ENCODE measurements around the gene MBTPS1.

The MBTPS1 gene

DNA sequence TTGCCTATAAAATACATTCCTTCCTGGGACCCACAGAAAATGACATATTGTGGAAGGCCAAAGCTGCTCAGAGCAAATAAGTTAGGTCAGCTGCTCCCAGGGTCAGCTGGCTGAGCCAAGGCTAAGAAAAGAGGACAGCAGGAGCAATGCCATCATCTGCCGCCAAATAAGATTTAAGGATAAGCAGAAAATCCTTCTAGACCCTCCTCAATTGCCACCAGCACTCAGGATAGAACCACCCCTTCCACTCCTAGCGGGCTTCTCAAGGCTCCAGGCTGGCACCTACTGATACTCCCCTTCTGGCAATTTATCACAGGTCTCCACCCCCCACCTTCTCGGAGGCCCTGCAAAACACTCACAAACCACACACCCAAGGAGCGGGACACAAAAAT lies 22.9 kb downstream of the MBTPS1 start:
- H4K5ac ChIP-seq (ENCODE audit: low read length), result no peak overlapping the region
- no peak overlapping the region for H2BK5ac ChIP-seq (ENCODE audit: low read length)
- no peak overlapping the region for H4K8ac ChIP-seq (ENCODE audit: low read depth, low read length)
- no peak overlapping the region for H3K4me3 ChIP-seq (ENCODE audit: low read length)
- no peak overlapping the region for H2BK15ac ChIP-seq (replicated peaks; ENCODE audit: low read depth)
- no peak overlapping the region for H3K4ac ChIP-seq (ENCODE audit: low read depth, low read length)
- H3K79me1 ChIP-seq (ENCODE audit: low read length), result no peaks in the 10 kb centered on the region
- no peak overlapping the region for H3K23ac ChIP-seq (ENCODE audit: low read length)
- WGBS (ENCODE audit: extremely low coverage, insufficient coverage, low lambda C conversion rate), result no CpG with 5 or more reads among the region's 4 CpGs
- no peak overlapping the region for H2BK120ac ChIP-seq (ENCODE audit: low read depth, low read length)
- peaks cover 20% of the 10 kb centered on the region for H3K36me3 ChIP-seq (ENCODE audit: control insufficient read depth, insufficient read depth, low read length)
- no peak overlapping the region for H3K18ac ChIP-seq (ENCODE audit: low read length)
- no peaks in the 10 kb centered on the region for H3K79me2 ChIP-seq (ENCODE audit: control insufficient read depth, insufficient read depth, low read length)
- H3K9ac ChIP-seq (ENCODE audit: low read length), result no peak overlapping the region
- no peak for DNase-seq
- no peaks in the 10 kb centered on the region for H3K4me1 ChIP-seq (ENCODE audit: control insufficient read depth, low read depth, low read length)
- no peak overlapping the region for H2AK5ac ChIP-seq (ENCODE audit: low read length)
- H3K27me3 ChIP-seq (ENCODE audit: insufficient read depth, low read length, poor library complexity), result no peaks in the 10 kb centered on the region
- no peak overlapping the region for H3K56ac ChIP-seq (ENCODE audit: low read length)
- no peak overlapping the region for H3K27ac ChIP-seq (ENCODE audit: low read depth, low read length)
- H3K4me2 ChIP-seq (ENCODE audit: low read length), result no peak overlapping the region

DNA sequence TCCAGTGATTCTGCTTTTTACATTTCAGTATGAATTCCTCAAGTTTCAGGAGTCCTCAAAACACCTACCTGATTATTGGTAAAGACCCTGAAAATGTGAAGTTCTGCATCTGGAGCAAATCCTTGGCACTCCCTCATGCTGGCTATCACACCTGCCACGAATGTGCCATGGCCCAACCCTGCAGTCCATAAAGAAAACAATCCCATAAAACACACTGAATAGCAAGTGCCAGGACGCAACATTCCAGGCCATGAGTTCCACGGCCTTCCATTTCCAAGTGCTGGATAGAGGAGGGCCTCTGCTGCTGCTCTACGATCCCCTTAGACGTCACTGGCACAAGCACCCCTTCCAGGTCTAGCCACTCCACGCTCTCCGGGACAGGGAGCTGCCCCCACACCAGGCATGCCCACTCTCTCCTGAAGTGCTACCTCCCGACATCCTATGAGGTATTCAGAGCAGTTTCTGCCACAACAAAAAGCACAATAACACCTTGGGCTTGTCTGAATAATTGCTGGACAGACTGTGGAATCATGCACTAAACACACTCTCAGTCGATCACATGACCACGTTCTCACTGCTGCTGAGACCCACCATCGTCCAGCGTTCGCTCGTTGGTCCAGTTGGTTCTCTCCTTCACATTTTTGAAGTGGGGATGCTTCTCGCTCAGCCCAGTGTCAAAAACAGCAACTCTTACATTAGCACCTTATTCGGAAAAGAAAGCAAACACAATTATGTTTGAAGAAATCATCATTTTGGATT lies 23.4 kb downstream of the MBTPS1 start:
- H3K4me3 ChIP-seq (ENCODE audit: low read length), result no peak overlapping the region
- H3K4me2 ChIP-seq (ENCODE audit: low read length), result no peak overlapping the region
- H2AK5ac ChIP-seq (ENCODE audit: low read length), result no peak overlapping the region
- no peaks in the 10 kb centered on the region for H3K27me3 ChIP-seq (ENCODE audit: insufficient read depth, low read length, poor library complexity)
- no peak overlapping the region for H4K8ac ChIP-seq (ENCODE audit: low read depth, low read length)
- DNase-seq, result no peak
- H2BK5ac ChIP-seq (ENCODE audit: low read length), result no peak overlapping the region
- no peak overlapping the region for H3K56ac ChIP-seq (ENCODE audit: low read length)
- H3K4ac ChIP-seq (ENCODE audit: low read depth, low read length), result no peak overlapping the region
- H3K23ac ChIP-seq (ENCODE audit: low read length), result no peak overlapping the region
- WGBS (ENCODE audit: extremely low coverage, insufficient coverage, low lambda C conversion rate), result no CpG with 5 or more reads among the region's 16 CpGs
- H3K18ac ChIP-seq (ENCODE audit: low read length), result no peak overlapping the region
- H3K79me1 ChIP-seq (ENCODE audit: low read length), result no peaks in the 10 kb centered on the region
- no peak overlapping the region for H4K5ac ChIP-seq (ENCODE audit: low read length)
- H3K27ac ChIP-seq (ENCODE audit: low read depth, low read length), result no peak overlapping the region
- H2BK120ac ChIP-seq (ENCODE audit: low read depth, low read length), result no peak overlapping the region
- no peaks in the 10 kb centered on the region for H3K4me1 ChIP-seq (ENCODE audit: control insufficient read depth, low read depth, low read length)
- H3K36me3 ChIP-seq (ENCODE audit: control insufficient read depth, insufficient read depth, low read length), result peaks cover 19% of the 10 kb centered on the region
- H2BK15ac ChIP-seq (replicated peaks; ENCODE audit: low read depth), result no peak overlapping the region
- H3K79me2 ChIP-seq (ENCODE audit: control insufficient read depth, insufficient read depth, low read length), result no peaks in the 10 kb centered on the region
- no peak overlapping the region for H3K9ac ChIP-seq (ENCODE audit: low read length)

GRCh38 chr16:84091460-84091859 lies 25.3 kb downstream of the MBTPS1 start:
- no peak overlapping the region for H4K5ac ChIP-seq (ENCODE audit: low read length)
- WGBS (ENCODE audit: extremely low coverage, insufficient coverage, low lambda C conversion rate), result no CpG with 5 or more reads among the region's 10 CpGs
- no peak overlapping the region for H3K56ac ChIP-seq (ENCODE audit: low read length)
- no peaks in the 10 kb centered on the region for H3K79me2 ChIP-seq (ENCODE audit: control insufficient read depth, insufficient read depth, low read length)
- H2BK120ac ChIP-seq (ENCODE audit: low read depth, low read length), result no peak overlapping the region
- no peak overlapping the region for H3K9ac ChIP-seq (ENCODE audit: low read length)
- no peak overlapping the region for H3K4ac ChIP-seq (ENCODE audit: low read depth, low read length)
- no peak overlapping the region for H2BK15ac ChIP-seq (replicated peaks; ENCODE audit: low read depth)
- no peak overlapping the region for H3K23ac ChIP-seq (ENCODE audit: low read length)
- no peak overlapping the region for H3K27ac ChIP-seq (ENCODE audit: low read depth, low read length)
- no peak overlapping the region for H3K18ac ChIP-seq (ENCODE audit: low read length)
- no peaks in the 10 kb centered on the region for H3K4me1 ChIP-seq (ENCODE audit: control insufficient read depth, low read depth, low read length)
- no peak overlapping the region for H2BK5ac ChIP-seq (ENCODE audit: low read length)
- H2AK5ac ChIP-seq (ENCODE audit: low read length), result no peak overlapping the region
- H3K4me2 ChIP-seq (ENCODE audit: low read length), result no peak overlapping the region
- H3K36me3 ChIP-seq (ENCODE audit: control insufficient read depth, insufficient read depth, low read length), result peaks cover 18% of the 10 kb centered on the region
- no peak overlapping the region for H4K8ac ChIP-seq (ENCODE audit: low read depth, low read length)
- H3K27me3 ChIP-seq (ENCODE audit: insufficient read depth, low read length, poor library complexity), result no peaks in the 10 kb centered on the region
- DNase-seq, result no peak
- H3K4me3 ChIP-seq (ENCODE audit: low read length), result no peak overlapping the region
- H3K79me1 ChIP-seq (ENCODE audit: low read length), result no peaks in the 10 kb centered on the region

DNA sequence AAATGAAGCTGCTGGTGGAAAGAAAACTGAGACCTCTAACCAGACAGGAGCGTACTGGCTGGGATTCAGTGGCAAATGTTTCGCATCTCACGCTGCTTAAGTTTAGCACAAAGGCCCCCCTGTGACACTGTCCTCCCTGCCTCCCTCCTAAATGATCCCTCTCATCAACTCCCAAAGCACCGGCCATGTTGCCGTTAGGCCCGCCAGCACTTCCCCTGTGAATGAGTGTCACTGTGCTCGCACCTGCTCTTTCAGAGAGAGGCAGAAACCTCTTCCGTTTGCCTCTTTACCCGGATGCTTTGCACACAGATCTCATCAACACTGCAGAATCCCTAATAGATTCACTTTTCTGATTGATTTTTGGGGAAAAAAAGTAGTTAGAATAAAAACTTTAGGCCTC lies 26.5 kb downstream of the MBTPS1 start:
- Histone ChIP-seq H3K79me1 (ENCODE audit: low read length) (no peaks in the 10 kb centered on the region), H4K5ac (ENCODE audit: low read length) (no peak overlapping the region), H3K27ac (ENCODE audit: low read depth, low read length) (no peak overlapping the region), H2AK5ac (ENCODE audit: low read length) (no peak overlapping the region), H2BK5ac (ENCODE audit: low read length) (no peak overlapping the region), H3K4me3 (ENCODE audit: low read length) (no peak overlapping the region), H3K56ac (ENCODE audit: low read length) (no peak overlapping the region), H2BK120ac (ENCODE audit: low read depth, low read length) (no peak overlapping the region), H3K4me2 (ENCODE audit: low read length) (no peak overlapping the region), H3K36me3 (ENCODE audit: control insufficient read depth, insufficient read depth, low read length) (peaks cover 14% of the 10 kb centered on the region), H2BK15ac (replicated peaks; ENCODE audit: low read depth) (no peak overlapping the region), H3K4ac (ENCODE audit: low read depth, low read length) (no peak overlapping the region), H3K79me2 (ENCODE audit: control insufficient read depth, insufficient read depth, low read length) (no peaks in the 10 kb centered on the region), H3K4me1 (ENCODE audit: control insufficient read depth, low read depth, low read length) (no peaks in the 10 kb centered on the region), H3K23ac (ENCODE audit: low read length) (no peak overlapping the region), H3K27me3 (ENCODE audit: insufficient read depth, low read length, poor library complexity) (no peaks in the 10 kb centered on the region), H4K8ac (ENCODE audit: low read depth, low read length) (no peak overlapping the region), H3K9ac (ENCODE audit: low read length) (no peak overlapping the region), H3K18ac (ENCODE audit: low read length) (no peak overlapping the region)
- DNase-seq, result no peak
- no CpG with 5 or more reads among the region's 9 CpGs for WGBS (ENCODE audit: extremely low coverage, insufficient coverage, low lambda C conversion rate)

GRCh38 chr16:84088695-84089395 lies 27.9 kb downstream of the MBTPS1 start:
- no CpG with 5 or more reads among the region's 15 CpGs for WGBS (ENCODE audit: extremely low coverage, insufficient coverage, low lambda C conversion rate)
- Histone ChIP-seq H3K56ac (ENCODE audit: low read length) (no peak overlapping the region), H3K4me3 (ENCODE audit: low read length) (no peak overlapping the region), H3K9ac (ENCODE audit: low read length) (no peak overlapping the region), H3K4me1 (ENCODE audit: control insufficient read depth, low read depth, low read length) (no peaks in the 10 kb centered on the region), H3K4ac (ENCODE audit: low read depth, low read length) (no peak overlapping the region), H3K79me2 (ENCODE audit: control insufficient read depth, insufficient read depth, low read length) (no peaks in the 10 kb centered on the region), H2BK15ac (replicated peaks; ENCODE audit: low read depth) (no peak overlapping the region), H3K4me2 (ENCODE audit: low read length) (no peak overlapping the region), H3K18ac (ENCODE audit: low read length) (no peak overlapping the region), H3K27me3 (ENCODE audit: insufficient read depth, low read length, poor library complexity) (no peaks in the 10 kb centered on the region), H3K23ac (ENCODE audit: low read length) (no peak overlapping the region), H2AK5ac (ENCODE audit: low read length) (no peak overlapping the region), H4K8ac (ENCODE audit: low read depth, low read length) (no peak overlapping the region), H4K5ac (ENCODE audit: low read length) (no peak overlapping the region), H3K79me1 (ENCODE audit: low read length) (no peaks in the 10 kb centered on the region), H3K36me3 (ENCODE audit: control insufficient read depth, insufficient read depth, low read length) (peaks cover 14% of the 10 kb centered on the region), H3K27ac (ENCODE audit: low read depth, low read length) (no peak overlapping the region), H2BK5ac (ENCODE audit: low read length) (no peak overlapping the region), H2BK120ac (ENCODE audit: low read depth, low read length) (no peak overlapping the region)
- peak; percentile 19 for DNase-seq

All from mesendoderm (in vitro differentiated cells).